NT2/D1 (cell line): ENCODE measurements around the gene TFPI2.
A peak's percentile ranks its signal among the peaks of the same experiment; 100 is the strongest.

ENCODE experiments used
- DNase-seq: peaks from one replicate; pipeline ENCODE4 v3.0.0-alpha.2; 2011; ENCODE audit warnings: low read depth, low spot score
- H3K27me3 ChIP-seq: 2 replicates; pipeline ENCODE4 v1.6.0; 2011; ENCODE audit warnings: mild to moderate bottlenecking; ENCODE audit not compliant: insufficient read length, insufficient read depth
- H3K36me3 ChIP-seq: 2 replicates; pipeline ENCODE4 v1.6.1; 2011; ENCODE audit warnings: mild to moderate bottlenecking, low read length, mixed read lengths; ENCODE audit not compliant: insufficient read depth, insufficient read length
- H3K4me1 ChIP-seq: 2 replicates; pipeline ENCODE4 v1.5.1; 2011; ENCODE audit not compliant: insufficient read depth, insufficient read length
- H3K4me3 ChIP-seq: 2 replicates; pipeline ENCODE4 v1.5.1; 2011; ENCODE audit warnings: low read depth; ENCODE audit not compliant: insufficient read length
- H3K9ac ChIP-seq: 2 replicates; pipeline ENCODE4 v1.6.0; 2011; ENCODE audit warnings: low read depth; ENCODE audit not compliant: insufficient read length
- H3K9me3 ChIP-seq: 2 replicates; pipeline ENCODE4 v1.5.1; 2011; ENCODE audit warnings: mild to moderate bottlenecking, low read length; ENCODE audit not compliant: insufficient read depth
- SUZ12 ChIP-seq: IDR thresholded peaks from 2 replicates; pipeline ENCODE4 v1.6.1; 2011; ENCODE audit not compliant: insufficient read length, insufficient read depth; ENCODE audit errors: extremely low read depth
- YY1 ChIP-seq: IDR thresholded peaks from 2 replicates; pipeline ENCODE4 v1.6.1; 2011; ENCODE audit not compliant: insufficient read length, insufficient read depth
- ZNF274 ChIP-seq: IDR thresholded peaks from 2 replicates; pipeline ENCODE4 v1.6.1; 2011; ENCODE audit warnings: mild to moderate bottlenecking, low read depth, low read length

The TFPI2 gene

GRCh38 chr7:93890464-93891068 is at the start of gene TFPI2:
TFPI2 (minus strand) TSS chr7:93890753; CDS start chr7:93890678, 75 bp downstream.
- no peaks in the 10 kb centered on the region for H3K4me1 ChIP-seq
- H3K4me3 ChIP-seq = peak within 1 kb of the TSS; percentile 61
- peaks cover 6% of the 10 kb centered on the region for H3K36me3 ChIP-seq
- DNase-seq = peak; percentile 43
- H3K9me3 ChIP-seq = no peaks in the 10 kb centered on the region
- TF ChIP-seq YY1 (no peak), ZNF274 (no peak), SUZ12 (no peak)
- no peaks in the 10 kb centered on the region for H3K27me3 ChIP-seq
- peak within 1 kb of the TSS; percentile 77 for H3K9ac ChIP-seq

DNA sequence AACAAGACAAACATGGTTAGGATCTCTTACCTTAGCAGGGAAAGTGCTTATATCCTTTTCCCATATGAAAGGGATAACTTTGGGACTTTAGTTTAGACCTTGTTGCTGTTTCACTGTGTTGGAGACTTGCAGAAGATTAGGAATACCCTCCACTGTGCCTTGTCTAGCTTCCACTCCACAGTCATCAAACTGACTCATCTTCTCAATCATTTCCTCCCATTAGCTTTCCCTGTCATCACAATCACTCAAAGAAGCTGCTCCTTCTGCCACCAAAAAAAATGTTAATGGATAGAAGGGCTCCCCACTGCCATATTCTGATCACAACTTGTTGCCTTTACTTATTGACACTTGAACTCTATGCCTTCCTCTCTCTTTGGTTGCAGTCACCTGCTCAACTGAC is 47.7 kb upstream of the TFPI2 start:
- DNase-seq = no peak
- TF ChIP-seq YY1 (no peak), ZNF274 (no peak), SUZ12 (no peak)
- H3K9me3 ChIP-seq = no peaks in the 10 kb centered on the region
- H3K9ac ChIP-seq = no peak overlapping the region
- no peaks in the 10 kb centered on the region for H3K4me1 ChIP-seq
- H3K4me3 ChIP-seq = no peak overlapping the region
- no peaks in the 10 kb centered on the region for H3K36me3 ChIP-seq
- H3K27me3 ChIP-seq = no peaks in the 10 kb centered on the region

DNA sequence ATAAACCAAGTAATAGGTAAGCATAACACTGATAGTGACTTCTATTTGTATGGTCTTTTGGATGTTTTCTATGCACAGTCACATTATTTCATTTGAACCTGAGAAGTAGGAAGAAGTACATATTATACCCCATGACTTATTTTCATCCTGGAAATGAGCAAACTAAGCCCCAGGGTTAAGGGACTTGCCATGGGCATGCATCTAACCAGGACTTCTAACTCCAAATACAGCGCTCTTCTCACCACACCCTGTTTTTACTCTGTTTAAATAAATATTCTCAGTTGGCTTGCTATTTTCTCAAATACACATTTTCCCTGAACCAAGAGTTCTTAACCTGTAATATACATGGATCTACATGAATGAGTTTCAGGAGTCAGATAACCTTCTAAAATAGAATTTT is 47.3 kb upstream of the TFPI2 start:
- Histone ChIP-seq H3K9me3 (no peaks in the 10 kb centered on the region), H3K4me1 (no peaks in the 10 kb centered on the region), H3K4me3 (no peak overlapping the region), H3K36me3 (no peaks in the 10 kb centered on the region), H3K9ac (no peak overlapping the region), H3K27me3 (no peaks in the 10 kb centered on the region)
- TF ChIP-seq YY1 (no peak), SUZ12 (no peak)
- no peak for DNase-seq

DNA sequence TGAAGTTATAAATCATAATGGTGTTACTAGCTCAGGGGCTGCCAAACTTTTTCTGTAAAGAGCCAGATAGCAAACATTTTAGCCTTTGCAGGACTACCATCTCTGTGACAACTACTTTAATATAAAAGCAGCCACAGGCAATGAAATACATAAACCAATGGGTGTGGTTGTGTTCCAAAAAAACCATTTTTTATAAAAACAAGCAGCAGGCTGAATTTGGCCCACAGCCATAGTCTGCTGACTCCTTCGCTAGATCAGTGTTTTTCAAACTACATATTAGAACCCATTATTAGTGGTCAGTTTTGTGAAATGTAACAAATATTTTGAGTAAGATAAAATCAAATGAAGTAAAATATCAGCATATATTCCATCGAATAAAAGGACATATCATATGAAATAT is 44.5 kb upstream of the TFPI2 start:
- H3K9ac ChIP-seq = no peak overlapping the region
- H3K36me3 ChIP-seq = no peaks in the 10 kb centered on the region
- DNase-seq = no peak
- TF ChIP-seq ZNF274 (no peak), YY1 (no peak), SUZ12 (no peak)
- no peaks in the 10 kb centered on the region for H3K4me1 ChIP-seq
- H3K27me3 ChIP-seq = no peaks in the 10 kb centered on the region
- no peak overlapping the region for H3K4me3 ChIP-seq
- no peaks in the 10 kb centered on the region for H3K9me3 ChIP-seq

DNA sequence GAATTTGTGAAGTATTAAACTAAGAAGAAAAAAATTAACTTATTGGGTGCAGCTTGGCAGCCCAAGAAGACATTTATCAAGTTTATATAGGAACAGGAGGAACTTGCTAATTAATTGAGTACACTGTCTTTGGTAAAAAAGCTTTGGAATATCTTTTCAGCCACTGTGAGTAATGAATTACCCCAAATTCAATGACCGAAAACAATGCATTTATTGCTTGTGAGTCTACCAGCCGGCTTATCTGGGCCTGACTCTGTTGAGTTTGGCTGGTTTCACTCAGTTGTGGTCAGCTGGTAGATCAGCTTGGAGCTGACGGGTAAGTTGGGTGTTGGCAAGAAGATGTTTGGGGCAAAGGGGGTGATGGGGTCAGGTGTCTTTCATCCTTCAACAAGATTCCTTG is 42.6 kb upstream of the TFPI2 start:
- TF ChIP-seq YY1 (no peak), SUZ12 (no peak), ZNF274 (no peak)
- H3K4me1 ChIP-seq = no peaks in the 10 kb centered on the region
- no peak overlapping the region for H3K4me3 ChIP-seq
- no peak overlapping the region for H3K9ac ChIP-seq
- no peak for DNase-seq
- no peaks in the 10 kb centered on the region for H3K27me3 ChIP-seq
- H3K9me3 ChIP-seq = no peaks in the 10 kb centered on the region
- no peaks in the 10 kb centered on the region for H3K36me3 ChIP-seq

DNA sequence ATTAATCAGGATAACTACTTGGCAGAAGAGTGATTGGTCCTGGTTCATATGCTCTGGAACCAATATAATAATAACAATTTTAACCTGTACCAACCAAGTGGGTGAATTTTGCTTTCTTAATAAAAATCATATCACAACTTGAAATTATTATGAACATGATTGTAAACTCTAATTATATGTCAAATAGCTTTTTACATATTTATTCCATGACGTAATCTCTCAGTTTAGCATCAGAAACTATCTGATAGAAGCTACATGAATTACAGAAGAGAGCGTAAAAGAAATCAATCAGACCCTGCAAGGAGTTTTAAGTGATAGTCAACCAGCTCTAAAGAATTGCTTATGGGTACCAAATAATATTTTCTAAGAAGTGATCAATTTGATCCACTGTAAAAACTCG is 41.1 kb upstream of the TFPI2 start:
- Histone ChIP-seq H3K4me1 (no peaks in the 10 kb centered on the region), H3K9ac (no peak overlapping the region), H3K9me3 (no peaks in the 10 kb centered on the region), H3K36me3 (peaks cover 3% of the 10 kb centered on the region), H3K27me3 (no peaks in the 10 kb centered on the region), H3K4me3 (no peak overlapping the region)
- DNase-seq = no peak
- no peak for TF ChIP-seq YY1
- TF ChIP-seq ZNF274 = no peak
- no peak for TF ChIP-seq SUZ12

GRCh38 chr7:93927585-93927984 is 37.0 kb upstream of the TFPI2 start:
- H3K9ac ChIP-seq = no peak overlapping the region
- no peaks in the 10 kb centered on the region for H3K27me3 ChIP-seq
- DNase-seq = no peak
- TF ChIP-seq YY1 (no peak), SUZ12 (no peak), ZNF274 (no peak)
- no peaks in the 10 kb centered on the region for H3K4me1 ChIP-seq
- H3K4me3 ChIP-seq = no peak overlapping the region
- H3K9me3 ChIP-seq = no peaks in the 10 kb centered on the region
- peaks cover 5% of the 10 kb centered on the region for H3K36me3 ChIP-seq

- Histone ChIP-seq H3K9me3 (no peaks in the 10 kb centered on the region), H3K4me3 (no peak overlapping the region), H3K4me1 (no peaks in the 10 kb centered on the region), H3K27me3 (no peaks in the 10 kb centered on the region), H3K9ac (no peak overlapping the region), H3K36me3 (peaks cover 5% of the 10 kb centered on the region)
- no peak for TF ChIP-seq SUZ12
- no peak for TF ChIP-seq ZNF274
- no peak for TF ChIP-seq YY1
- no peak for DNase-seq
These were observed 36.2 kb upstream of the TFPI2 start for GRCh38 chr7:93926800-93927199.
